ENCODE data around the gene CSTF2T. TPM values are rescaled to one million over a fixed set of nuclear protein-coding genes. Genes with fewer than 3 reads are reported as not detected.

The CSTF2T gene
- total RNA-seq, 1 donor from 2014 or later = 11.3 TPM

GRCh38 chr10:51667678-51668335 lies 31.6 kb downstream of the CSTF2T start:
- FAIRE-seq (no peak), DNase-seq (ENCODE audit: low read depth) (peak; percentile 29)
- TF ChIP-seq CTCF (IDR thresholded peaks at IDR 0.05; ENCODE audit: insufficient read depth, low read length, severe bottlenecking) = no peak
- H3K4me3 ChIP-seq (ENCODE audit: low read depth, low read length) = no peak overlapping the region
- no peaks in the 10 kb centered on the region for H3K36me3 ChIP-seq (ENCODE audit: control insufficient read depth, insufficient read depth, low read length)
- H3K27me3 ChIP-seq (ENCODE audit: control insufficient read depth, insufficient read depth, low read length) = no peaks in the 10 kb centered on the region

GRCh38 chr10:51666456-51666855 lies 32.9 kb downstream of the CSTF2T start:
- no peak for FAIRE-seq
- DNase-seq (ENCODE audit: low read depth) = no peak
- TF ChIP-seq CTCF (IDR thresholded peaks at IDR 0.05; ENCODE audit: insufficient read depth, low read length, severe bottlenecking) = no peak

GRCh38 chr10:51663086-51663485 lies 36.3 kb downstream of the CSTF2T start:
- no peaks in the 10 kb centered on the region for H3K27me3 ChIP-seq (ENCODE audit: control insufficient read depth, insufficient read depth, low read length)
- TF ChIP-seq CTCF (IDR thresholded peaks at IDR 0.05; ENCODE audit: insufficient read depth, low read length, severe bottlenecking) = no peak
- no peaks in the 10 kb centered on the region for H3K36me3 ChIP-seq (ENCODE audit: control insufficient read depth, insufficient read depth, low read length)
- FAIRE-seq (no peak), DNase-seq (ENCODE audit: low read depth) (no peak)
- no peak overlapping the region for H3K4me3 ChIP-seq (ENCODE audit: low read depth, low read length)

More at GRCh38 chr10:51666456-51666855, 32.9 kb downstream of the CSTF2T start:
- H3K27me3 ChIP-seq (ENCODE audit: control insufficient read depth, insufficient read depth, low read length) = no peaks in the 10 kb centered on the region
- H3K36me3 ChIP-seq (ENCODE audit: control insufficient read depth, insufficient read depth, low read length) = no peaks in the 10 kb centered on the region
- H3K4me3 ChIP-seq (ENCODE audit: low read depth, low read length) = no peak overlapping the region

- DNase-seq (ENCODE audit: low read depth) (no peak), FAIRE-seq (no peak)
- TF ChIP-seq CTCF (IDR thresholded peaks at IDR 0.05; ENCODE audit: insufficient read depth, low read length, severe bottlenecking) = no peak
- Histone ChIP-seq H3K4me3 (ENCODE audit: low read depth, low read length) (no peak overlapping the region), H3K27me3 (ENCODE audit: control insufficient read depth, insufficient read depth, low read length) (no peaks in the 10 kb centered on the region), H3K36me3 (ENCODE audit: control insufficient read depth, insufficient read depth, low read length) (no peaks in the 10 kb centered on the region)
Observed at GRCh38 chr10:51659344-51659743, 40.1 kb downstream of the CSTF2T start.

GRCh38 chr10:51658000-51658399 lies 41.4 kb downstream of the CSTF2T start:
- no peaks in the 10 kb centered on the region for H3K27me3 ChIP-seq (ENCODE audit: control insufficient read depth, insufficient read depth, low read length)
- no peak for TF ChIP-seq CTCF (IDR thresholded peaks at IDR 0.05; ENCODE audit: insufficient read depth, low read length, severe bottlenecking)
- no peaks in the 10 kb centered on the region for H3K36me3 ChIP-seq (ENCODE audit: control insufficient read depth, insufficient read depth, low read length)
- no peak overlapping the region for H3K4me3 ChIP-seq (ENCODE audit: low read depth, low read length)
- FAIRE-seq (no peak), DNase-seq (ENCODE audit: low read depth) (no peak)

- no peak for TF ChIP-seq CTCF (IDR thresholded peaks at IDR 0.05; ENCODE audit: insufficient read depth, low read length, severe bottlenecking)
- Histone ChIP-seq H3K36me3 (ENCODE audit: control insufficient read depth, insufficient read depth, low read length) (no peaks in the 10 kb centered on the region), H3K27me3 (ENCODE audit: control insufficient read depth, insufficient read depth, low read length) (no peaks in the 10 kb centered on the region), H3K4me3 (ENCODE audit: low read depth, low read length) (no peak overlapping the region)
- FAIRE-seq = no peak
- no peak for DNase-seq (ENCODE audit: low read depth)
Observed at GRCh38 chr10:51656503-51656902, 42.9 kb downstream of the CSTF2T start.
